GM18909 (cell line): ENCODE data around the gene IFRD2.
A peak's percentile ranks its signal among the peaks of the same experiment; 100 is the strongest.
"Not testable (repeated sequence)": the region's sequence is repeated elsewhere in the genome, so short reads cannot be mapped to it uniquely, and the experiment has no call there.

Experiments used
- ATAC-seq: cut with Tn5 transposase; IDR thresholded peaks from one replicate; pipeline ENCODE4 v1.9.1; 2021; ENCODE audit warnings: mild to moderate bottlenecking; ENCODE audit not compliant: unreplicated experiment, poor library complexity

IFRD2 gene

DNA sequence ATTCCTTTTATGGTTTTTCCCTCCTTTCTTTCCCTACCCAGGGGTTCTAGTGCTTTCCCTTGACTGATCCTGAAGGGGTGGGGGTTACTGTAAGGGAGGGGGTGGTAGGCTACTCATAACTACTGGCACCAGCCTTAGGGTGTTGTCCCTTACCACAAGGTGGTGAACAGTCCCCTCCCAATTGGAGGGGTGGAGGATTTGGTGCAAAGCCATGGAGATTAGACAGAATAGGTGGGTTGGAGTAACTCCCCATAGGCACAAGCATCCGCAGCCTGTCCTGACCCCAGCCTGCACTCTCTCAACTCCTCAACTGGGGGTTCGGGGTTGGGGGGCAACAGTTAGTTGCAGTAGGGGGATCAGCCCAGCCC lies 32.9 kb upstream of the IFRD2 start:
- no peak for ATAC-seq

GRCh38 chr3:50324351-50325112 lies 32.3 kb upstream of the IFRD2 start:
- no peak for ATAC-seq

DNA sequence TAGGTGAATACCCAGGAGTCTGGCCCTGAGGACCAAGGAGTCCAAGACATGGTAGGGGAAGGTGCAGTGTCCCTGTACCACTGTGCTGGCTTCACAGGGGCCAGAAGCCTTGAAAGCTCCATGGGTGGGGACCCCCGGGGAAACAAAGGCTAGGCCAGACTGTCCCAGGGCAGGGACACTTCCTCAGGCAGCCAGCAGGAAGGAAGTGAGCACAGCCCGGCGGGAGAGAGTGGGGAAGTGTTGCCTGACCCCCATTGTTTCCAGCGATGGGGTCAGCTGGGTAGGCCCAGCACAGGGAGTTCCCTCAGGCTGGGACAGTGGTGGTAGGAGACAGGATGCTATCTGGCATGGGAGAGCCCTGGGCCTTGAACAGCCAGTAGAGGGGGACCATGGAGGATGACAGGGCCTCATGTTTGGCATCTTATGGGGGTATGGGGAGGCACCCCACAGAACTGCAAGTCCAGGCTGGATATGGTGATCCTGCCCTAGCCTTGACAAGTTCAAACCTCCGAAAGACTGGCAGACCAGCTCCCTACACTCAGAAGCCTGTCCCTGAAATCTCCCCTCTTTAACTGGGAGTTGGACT lies 31.5 kb upstream of the IFRD2 start:
- no peak for ATAC-seq

DNA sequence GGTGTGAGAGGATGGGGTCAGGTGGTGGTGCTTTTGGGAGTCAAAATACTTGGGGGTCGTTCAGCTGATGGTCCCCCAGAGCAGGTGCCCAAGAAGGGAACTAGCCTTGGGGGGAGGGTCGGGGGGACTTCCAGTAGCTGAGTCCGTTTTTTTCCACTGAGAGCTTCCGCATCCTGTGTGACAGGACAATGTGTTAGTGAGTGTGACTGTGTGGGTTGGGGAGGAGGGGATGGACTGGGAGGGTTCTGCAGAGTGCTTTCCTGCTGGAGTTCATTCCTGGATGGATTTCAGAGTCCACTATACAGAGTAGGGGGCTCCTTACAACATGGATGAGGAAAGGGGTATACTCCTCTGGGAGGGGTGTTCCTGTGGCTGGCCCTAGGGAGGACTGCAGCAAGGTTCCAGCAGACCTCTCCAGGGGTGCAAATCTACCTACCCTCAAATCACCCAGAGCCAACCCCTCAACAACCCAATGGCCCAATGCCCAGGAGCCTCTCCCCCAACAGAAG lies 30.9 kb upstream of the IFRD2 start:
- ATAC-seq = no peak

DNA sequence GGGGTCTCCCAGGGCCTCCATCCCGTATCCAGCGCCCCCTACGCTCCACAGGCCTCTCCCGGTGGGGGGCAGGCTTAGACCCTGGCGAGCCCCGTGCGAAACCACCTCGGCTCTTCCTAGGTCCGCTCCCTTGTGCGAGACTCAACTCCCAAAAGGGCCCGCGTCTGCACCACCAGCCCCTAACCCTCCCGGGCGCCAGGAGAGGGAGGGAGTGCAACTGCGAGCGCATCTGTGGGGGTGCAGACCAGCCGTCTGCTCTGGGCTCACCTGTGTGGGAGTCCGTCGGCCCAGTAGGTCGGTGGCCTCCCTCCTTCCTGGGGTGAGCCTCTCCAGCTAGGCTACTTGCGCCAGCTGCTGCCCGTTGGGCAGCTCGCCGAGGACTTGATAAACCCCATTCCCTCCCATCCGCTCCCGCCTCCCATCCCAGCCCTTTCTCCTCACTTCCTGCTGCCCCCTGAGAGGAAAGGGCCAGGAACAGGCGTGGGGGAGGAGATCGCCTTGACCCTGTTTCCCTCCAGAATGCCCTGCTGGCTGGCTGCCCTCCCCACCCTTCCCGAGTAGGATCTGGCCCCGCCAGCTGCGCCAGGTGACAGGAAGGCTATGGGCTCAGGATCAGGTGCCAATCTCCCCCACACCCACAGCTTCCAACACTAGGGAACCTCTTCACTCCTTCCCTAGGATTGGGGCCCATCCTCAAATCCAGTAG lies 30.3 kb upstream of the IFRD2 start, which contains the start of gene HYAL2:
TSS of gene HYAL2 (minus strand) at position 360 of the 706 bp plus-strand sequence. CDS start 2,256 bp downstream, outside the sequence.
- ATAC-seq = no peak

DNA sequence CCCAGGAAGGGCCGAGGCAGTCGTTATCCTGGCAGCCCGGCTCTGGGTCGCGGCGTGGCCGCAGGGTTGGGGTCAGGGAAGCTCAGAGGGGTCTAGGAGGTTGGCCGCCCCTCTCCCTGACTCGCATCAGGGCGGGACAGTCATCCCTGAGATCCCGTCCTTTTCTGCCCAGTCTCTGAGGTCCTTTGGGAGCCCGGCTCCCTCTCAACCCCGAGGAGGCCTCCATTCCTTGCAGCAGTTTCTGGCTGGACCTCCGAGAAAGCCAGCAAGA lies 29.8 kb upstream of the IFRD2 start:
- ATAC-seq = no peak

DNA sequence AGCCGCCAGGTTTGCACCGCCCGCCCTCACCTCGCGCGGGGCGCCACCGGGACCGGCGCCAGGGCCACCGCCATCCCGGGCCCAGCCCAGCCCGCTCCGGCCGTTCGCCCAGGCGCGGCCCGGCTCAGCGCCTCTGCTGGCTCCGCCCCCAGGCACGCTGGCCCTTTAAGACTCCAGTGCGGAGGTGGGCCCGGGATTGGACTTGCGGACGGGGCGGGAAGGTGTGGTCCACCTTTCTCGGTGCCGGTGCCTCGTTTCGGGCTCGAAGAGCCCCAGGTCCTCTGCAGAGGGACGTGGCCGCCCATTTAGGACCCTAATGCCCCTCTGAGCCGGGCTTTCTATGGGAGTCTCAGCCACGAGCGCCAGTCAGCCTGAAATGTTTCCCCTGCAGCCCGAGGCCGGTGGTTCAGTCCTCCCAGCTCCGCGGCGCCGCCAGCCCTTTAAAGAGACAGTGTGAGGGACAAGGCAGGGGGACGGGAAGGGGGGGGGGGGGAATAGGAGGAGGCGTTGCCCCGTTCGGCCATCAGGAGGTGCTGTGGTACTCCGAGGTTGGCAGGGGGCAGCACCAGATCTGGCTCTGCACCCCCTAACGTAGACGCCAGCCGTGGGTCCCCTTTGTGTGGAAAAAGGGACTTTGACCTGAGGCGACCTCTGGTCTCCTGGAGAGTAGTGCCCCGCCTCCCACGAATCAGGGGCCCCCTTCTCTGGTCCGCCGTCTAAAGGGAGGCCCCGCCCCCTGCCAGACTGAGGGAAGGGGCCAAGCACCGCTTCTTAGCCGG lies 29.3 kb upstream of the IFRD2 start:
- ATAC-seq = peak; percentile 79

DNA sequence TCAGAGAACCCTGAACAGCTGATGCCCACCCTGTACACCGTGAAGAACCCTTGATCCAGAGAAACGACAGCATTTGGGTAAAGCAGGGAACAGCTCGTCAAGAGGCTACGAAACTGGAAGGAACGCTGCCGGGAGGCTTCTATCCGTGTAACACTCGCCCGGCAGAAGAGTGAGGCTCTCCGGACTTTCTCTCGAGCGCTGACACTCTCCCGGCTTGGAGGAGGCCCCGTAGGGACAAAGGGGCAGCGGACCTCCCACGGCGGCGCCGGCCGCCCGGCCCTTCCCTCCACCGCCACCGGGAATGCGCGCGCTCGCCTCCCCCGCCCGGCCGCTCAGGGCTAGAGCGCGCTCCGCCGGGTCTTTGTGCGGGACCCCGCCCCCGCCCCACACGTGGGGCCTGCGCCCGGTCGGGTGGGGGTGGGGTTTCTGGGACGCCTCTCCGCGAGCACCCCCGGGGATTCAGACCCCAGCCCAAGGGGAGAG lies 28.7 kb upstream of the IFRD2 start:
- peak; percentile 52 for ATAC-seq

DNA sequence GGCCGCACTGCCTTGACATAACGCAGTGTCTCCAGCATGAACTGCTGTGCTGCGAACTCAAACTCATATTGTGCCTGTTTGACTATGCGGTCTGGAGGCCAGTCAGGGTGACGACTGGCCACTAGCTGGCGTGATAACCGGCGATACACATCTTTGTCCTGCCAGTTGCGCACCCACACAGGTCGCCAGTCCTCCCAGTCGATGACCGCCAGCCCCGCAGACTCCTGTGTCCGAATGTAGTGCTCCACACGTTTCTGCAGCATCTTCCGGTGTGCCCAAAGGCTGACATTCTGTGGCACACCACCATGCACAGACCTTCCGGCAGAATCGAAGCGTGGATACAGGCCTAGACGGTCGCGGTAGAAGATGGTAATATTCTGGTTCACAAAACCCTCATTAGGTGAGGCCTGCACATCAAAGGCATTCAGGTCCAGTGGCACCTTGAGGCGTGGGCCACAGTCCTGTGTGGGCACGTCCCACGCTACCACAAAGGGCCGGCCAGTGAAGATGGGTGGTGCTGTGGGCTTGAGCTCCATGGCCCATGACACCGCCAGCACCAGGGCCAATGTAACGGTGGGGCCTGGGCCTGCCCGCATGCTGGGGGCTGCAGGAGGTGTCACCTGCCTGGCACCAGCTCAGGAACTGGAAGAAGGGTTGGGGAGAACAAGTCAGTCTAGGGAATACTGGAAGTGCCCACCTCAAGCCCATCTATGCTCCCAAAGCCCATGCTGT lies 27.8 kb upstream of the IFRD2 start:
- ATAC-seq = no peak

GRCh38 chr3:50319181-50319893 lies 27.1 kb upstream of the IFRD2 start:
- no peak for ATAC-seq

DNA sequence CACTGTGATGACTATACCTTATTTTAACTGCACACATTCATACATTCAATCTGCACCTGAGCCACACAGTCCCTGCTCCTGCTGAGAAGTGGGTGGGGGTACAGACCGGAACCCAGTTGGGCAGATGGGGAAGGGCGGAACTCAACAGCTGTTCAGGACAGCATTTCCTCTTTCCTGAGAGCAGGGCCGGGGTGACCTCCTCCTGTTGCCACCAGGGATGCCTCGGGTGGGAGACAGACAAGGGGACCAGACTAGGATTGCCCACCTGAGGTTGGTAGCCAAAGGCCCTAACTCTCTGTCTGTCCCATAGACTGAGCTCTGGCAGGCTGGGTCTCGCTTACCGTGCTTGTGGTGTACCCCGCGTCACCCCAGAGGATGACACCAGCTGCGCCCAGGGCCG lies 26.4 kb upstream of the IFRD2 start:
- ATAC-seq = no peak

DNA sequence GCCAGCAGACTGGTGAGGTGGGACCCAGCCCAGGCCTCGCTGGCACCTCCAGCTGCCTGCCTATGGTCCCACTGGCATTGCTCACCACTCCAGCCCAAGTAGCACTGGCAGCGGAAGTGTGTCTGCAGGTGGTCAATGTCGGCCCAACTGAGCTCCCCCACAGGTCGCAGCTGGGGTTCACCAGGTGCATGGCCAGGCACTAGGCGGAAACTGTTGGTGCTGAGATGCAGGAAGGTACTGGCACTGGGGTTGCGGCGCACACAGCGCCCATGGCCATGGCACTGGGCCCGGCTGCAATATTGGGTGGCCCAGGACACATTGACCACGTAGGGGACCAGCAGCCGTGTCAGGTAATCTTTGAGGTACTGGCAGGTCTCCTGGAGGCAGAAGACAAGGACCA lies 25.9 kb upstream of the IFRD2 start:
- no peak for ATAC-seq

DNA sequence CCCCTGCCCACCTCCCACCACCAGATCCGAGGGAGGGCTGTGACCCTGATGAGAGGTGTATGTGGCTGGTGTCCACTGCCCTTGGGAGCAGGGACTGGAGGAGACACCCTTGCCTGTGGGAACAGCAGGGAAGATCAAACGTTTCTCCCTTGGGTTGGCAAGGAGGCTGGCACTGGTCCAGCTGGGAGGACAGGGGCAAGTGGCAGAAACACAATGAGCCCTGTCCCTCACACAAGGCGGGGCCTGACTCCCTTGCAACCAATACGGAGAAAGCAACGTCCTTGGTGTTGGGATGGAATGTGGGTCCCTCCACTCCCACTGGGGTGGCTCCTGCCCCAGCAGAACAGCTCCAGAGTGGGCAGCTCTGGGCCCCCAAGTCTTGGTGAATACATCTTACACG lies 25.1 kb upstream of the IFRD2 start:
- no peak for ATAC-seq

- no peak for ATAC-seq
Measured at GRCh38 chr3:50316657-50317242, 24.5 kb upstream of the IFRD2 start.

DNA sequence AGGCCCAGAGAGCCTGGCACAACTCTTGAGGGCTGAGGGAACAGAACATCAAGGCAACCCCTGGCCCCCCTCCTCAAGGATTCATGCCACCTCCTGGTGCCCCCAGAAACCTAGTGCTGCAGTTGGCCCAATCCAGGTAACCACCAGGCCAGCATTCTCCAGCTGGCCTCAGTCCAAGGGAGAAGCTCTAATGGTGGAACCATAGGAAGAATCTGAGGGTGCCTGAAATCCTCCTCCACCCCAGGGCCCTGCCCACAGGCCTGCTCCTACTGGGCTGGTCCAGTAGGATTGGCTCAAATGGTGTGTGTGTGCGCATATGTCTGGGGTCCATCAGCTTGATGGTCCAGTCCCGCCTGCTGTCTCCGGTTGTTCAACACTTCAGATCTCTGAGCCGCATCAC lies 22.6 kb upstream of the IFRD2 start:
- no peak for ATAC-seq

GRCh38 chr3:50314342-50314741 lies 22.1 kb upstream of the IFRD2 start:
- no peak for ATAC-seq

DNA sequence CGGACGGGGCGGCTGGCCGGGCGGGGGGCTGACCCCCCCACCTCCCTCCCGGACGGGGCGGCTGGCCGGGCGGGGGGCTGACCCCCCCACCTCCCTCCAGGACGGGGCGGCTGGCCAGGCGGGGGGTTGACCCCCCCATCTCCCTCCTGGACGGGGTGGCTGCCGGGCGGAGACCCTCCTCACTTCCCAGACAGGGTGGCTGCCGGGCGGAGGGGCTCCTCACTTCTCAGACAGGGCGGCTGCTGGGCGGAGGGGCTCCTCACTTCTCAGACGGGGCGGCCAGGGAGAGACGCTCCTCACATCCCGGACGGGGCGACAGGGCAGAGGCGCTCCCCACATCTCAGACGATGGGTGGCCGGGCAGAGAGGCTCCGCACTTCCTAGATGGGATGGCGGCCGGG lies 19.8 kb upstream of the IFRD2 start:
- ATAC-seq = not testable (repeated sequence)

DNA sequence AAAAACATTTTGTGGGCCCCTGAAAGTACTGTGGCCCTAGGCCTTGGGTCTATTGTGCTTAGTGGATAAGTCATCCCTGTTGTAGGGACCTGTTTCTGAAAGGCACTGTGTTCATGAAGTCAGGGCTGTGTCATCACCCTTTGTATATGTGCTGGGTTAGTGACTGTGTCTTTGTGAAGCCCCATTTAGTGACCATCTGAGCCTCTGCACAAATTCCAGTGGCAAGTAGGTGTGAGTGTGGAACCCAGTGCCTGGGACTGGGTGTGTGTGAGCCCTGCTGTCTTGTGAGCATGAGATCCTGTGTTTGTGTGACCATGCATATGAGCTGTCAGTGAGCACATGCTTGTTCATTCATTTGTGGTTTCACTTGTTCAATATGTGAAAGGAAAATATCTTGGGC lies 12.4 kb upstream of the IFRD2 start:
- ATAC-seq = no peak
